Germinal center (tissue), 1 donor: ENCODE data around the gene DUXA.

Experiments used
- DNase-seq: peaks from one replicate; pipeline ENCODE4 v3.0.0; 2012; ENCODE audit warnings: mixed read lengths, low spot score

DUXA gene

DNA sequence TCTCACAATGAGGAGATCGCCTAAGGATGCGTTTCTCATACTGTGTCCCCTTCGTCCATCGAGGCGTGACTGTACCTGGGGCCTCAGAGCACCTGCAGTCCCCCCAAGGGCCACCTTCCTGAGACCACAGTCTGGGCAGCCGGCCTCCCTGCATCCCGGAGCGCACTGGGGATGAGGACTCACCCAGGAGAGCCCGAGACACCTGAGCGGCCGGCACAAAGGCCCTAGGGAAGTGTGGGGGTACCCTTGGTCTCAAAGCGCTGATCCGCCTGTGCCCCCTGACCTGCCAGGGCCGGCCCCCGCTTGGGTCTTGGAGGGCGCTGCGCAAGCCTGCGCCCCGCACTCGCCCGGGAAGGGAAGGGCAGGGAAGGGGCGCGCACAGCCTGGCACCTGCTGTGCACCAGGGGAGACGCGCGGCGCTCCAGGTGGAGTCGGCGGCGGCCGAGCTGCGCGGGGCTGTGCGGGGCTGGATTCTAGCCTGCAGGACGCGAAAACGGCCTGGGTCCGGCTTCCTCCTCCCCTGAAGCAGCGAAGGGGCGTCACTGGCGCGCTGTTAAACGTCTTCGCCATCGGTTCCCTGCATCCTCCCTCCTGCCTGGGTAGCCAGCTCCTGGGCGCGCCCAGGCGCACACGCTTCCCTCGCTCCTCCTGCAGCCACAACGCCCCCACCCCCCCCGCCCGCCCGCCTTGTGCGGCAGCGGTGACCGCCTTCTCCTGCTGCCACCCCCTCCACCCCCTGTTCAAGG is 61.1 kb downstream of the DUXA start:
- no peak for DNase-seq
